Neural cell (in vitro differentiated cells): ENCODE results near the gene NFE2L2. TPM values are rescaled to one million over a fixed set of nuclear protein-coding genes. Genes with fewer than 3 reads are reported as not detected.

Source experiments
- H2AFZ ChIP-seq: fragments of 200-600, 300-800 bp; sonication (generic), shearing (Covaris generic); 2 replicates; pipeline ENCODE4 v1.6.0; 2014; ENCODE audit warnings: low read depth, mild to moderate bottlenecking, antibody characterized with exemption, low read length, moderate library complexity
- H3F3A ChIP-seq: fragments of 200-600 bp; shearing (Covaris generic); 2 replicates; pipeline ENCODE4 v1.6.1; 2016; ENCODE audit warnings: mild to moderate bottlenecking, moderate library complexity, mixed read lengths, antibody characterized with exemption, low read length; ENCODE audit not compliant: insufficient read depth, poor library complexity, severe bottlenecking
- H3K27ac ChIP-seq: fragments of 200-600, 300-800 bp; sonication (generic), shearing (Covaris generic); 2 replicates; pipeline ENCODE4 v1.5.1; 2014; ENCODE audit warnings: mild to moderate bottlenecking, low read length, moderate library complexity
- H3K27me3 ChIP-seq: fragments of 300-800, 200-600 bp; sonication (generic), shearing (Covaris generic); 2 replicates; pipeline ENCODE4 v1.6.0; 2014; ENCODE audit warnings: mild to moderate bottlenecking, low read depth, low read length, moderate library complexity; ENCODE audit not compliant: insufficient read depth
- H3K36me3 ChIP-seq: fragments of 300-800, 200-600 bp; sonication (generic), shearing (Covaris generic); 2 replicates; pipeline ENCODE4 v1.5.1; 2014; ENCODE audit warnings: mild to moderate bottlenecking, antibody characterized with exemption, low read length, moderate library complexity; ENCODE audit not compliant: insufficient read depth
- H3K4me2 ChIP-seq: fragments of 300-800, 200-600 bp; sonication (generic), shearing (Covaris generic); 2 replicates; pipeline ENCODE4 v1.6.0; 2014; ENCODE audit warnings: mild to moderate bottlenecking, low read length
- H3K4me3 ChIP-seq: fragments of 300-800, 200-600 bp; sonication (generic), shearing (Covaris generic); 2 replicates; pipeline ENCODE4 v1.5.1; 2014; ENCODE audit warnings: mild to moderate bottlenecking, low read length, moderate library complexity
- H3K79me2 ChIP-seq: fragments of 200-600 bp; shearing (Covaris generic); replicated peaks from 2 replicates; pipeline ENCODE4 v1.6.0; 2014; ENCODE audit warnings: mild to moderate bottlenecking, low read length, moderate library complexity; ENCODE audit not compliant: insufficient read depth
- H3K9ac ChIP-seq: fragments of 300-800, 200-600 bp; sonication (generic), shearing (Covaris generic); 2 replicates; pipeline ENCODE4 v1.6.1; 2016; ENCODE audit warnings: mild to moderate bottlenecking, low read length, mixed read lengths
- H3K9me2 ChIP-seq: fragments of 200-600 bp; shearing (Covaris generic); 2 replicates; pipeline ENCODE4 v1.6.1; 2016; ENCODE audit warnings: mild to moderate bottlenecking, low read length, mixed read lengths; ENCODE audit not compliant: insufficient read depth
- H3K9me3 ChIP-seq: fragments of 200-600, 300-800 bp; sonication (generic), shearing (Covaris generic); 2 replicates; pipeline ENCODE4 v1.6.1; 2016; ENCODE audit warnings: mild to moderate bottlenecking, mixed run types, low read length, moderate library complexity, mixed read lengths
- H4K20me1 ChIP-seq: fragments of 200-600 bp; shearing (Covaris generic); 2 replicates; pipeline ENCODE4 v1.6.1; 2016; ENCODE audit warnings: mild to moderate bottlenecking, mixed run types; ENCODE audit not compliant: insufficient read depth
- CTCF ChIP-seq: fragments of 450-650 bp; IDR thresholded peaks from 2 replicates; pipeline ENCODE4 v1.5.1; 2014; ENCODE audit warnings: antibody characterized with exemption, mild to moderate bottlenecking, moderate library complexity; ENCODE audit not compliant: poor library complexity, severe bottlenecking
- EP300 ChIP-seq: fragments of 450-650 bp; conservative IDR thresholded peaks from 2 replicates; pipeline ENCODE4 v1.6.1; 2014; ENCODE audit warnings: antibody characterized with exemption, mild to moderate bottlenecking, moderate library complexity; ENCODE audit not compliant: poor library complexity, severe bottlenecking
- EZH2 ChIP-seq: fragments of 200-600, 300-800 bp; shearing (Covaris generic), sonication (generic); IDR thresholded peaks from 2 replicates; pipeline ENCODE4 v1.6.1; 2014; ENCODE audit warnings: antibody characterized with exemption, low read length, borderline replicate concordance, mild to moderate bottlenecking; ENCODE audit not compliant: insufficient read depth, poor library complexity, severe bottlenecking
- MXI1 ChIP-seq: fragments of 450-650 bp; conservative IDR thresholded peaks from 2 replicates; pipeline ENCODE4 v1.6.1; 2014; ENCODE audit warnings: antibody characterized with exemption, mild to moderate bottlenecking; ENCODE audit not compliant: poor library complexity, severe bottlenecking
- POLR2AphosphoS5 ChIP-seq: IDR thresholded peaks from 2 replicates; pipeline ENCODE4 v1.6.1; 2012
- RAD21 ChIP-seq: fragments of 450-650 bp; conservative IDR thresholded peaks from 2 replicates; pipeline ENCODE4 v1.6.1; 2014; ENCODE audit warnings: antibody characterized with exemption, mild to moderate bottlenecking, moderate library complexity
- REST ChIP-seq: IDR thresholded peaks from 2 replicates; pipeline ENCODE4 v1.6.1; 2012; ENCODE audit warnings: borderline replicate concordance
- SMC3 ChIP-seq: fragments of 450-650 bp; conservative IDR thresholded peaks from 2 replicates; pipeline ENCODE4 v1.6.1; 2014; ENCODE audit warnings: antibody characterized with exemption, mild to moderate bottlenecking, moderate library complexity; ENCODE audit not compliant: poor library complexity
- TAF1 ChIP-seq: IDR thresholded peaks from 2 replicates; pipeline ENCODE4 v1.6.1; 2012; ENCODE audit warnings: low read depth
- polyA plus RNA-seq: library from polyadenylated mRNA; depleted of rRNA; stranded (reverse); fragments of >200 nt; gene quantifications from 2 replicates; pipeline ENCODE4 v1.2.3, GENCODE V29; 2014

Gene NFE2L2
- polyA plus RNA-seq, 1 donor from 2014 or later, result 1.4 TPM

GRCh38 chr2:177195194-177195593, 69.3 kb downstream of the NFE2L2 start:
- Histone ChIP-seq H3K4me2 (no peak overlapping the region), H3K27ac (no peak overlapping the region), H3K9ac (no peak overlapping the region), H3K36me3 (no peaks in the 10 kb centered on the region), H2AFZ (no peak overlapping the region), H3K9me3 (no peaks in the 10 kb centered on the region), H3K4me3 (no peak overlapping the region), H4K20me1 (no peaks in the 10 kb centered on the region), H3K27me3 (no peaks in the 10 kb centered on the region), H3K9me2 (no peaks in the 10 kb centered on the region), H3K79me2 (no peaks in the 10 kb centered on the region), H3F3A (no peaks in the 10 kb centered on the region)
- TF ChIP-seq CTCF (peak; percentile 31), REST (no peak)

GRCh38 chr2:177193240-177193639, 71.3 kb downstream of the NFE2L2 start:
- Histone ChIP-seq H3K27me3 (no peaks in the 10 kb centered on the region), H3K4me3 (no peak overlapping the region), H3K4me2 (no peak overlapping the region), H3K9me2 (no peaks in the 10 kb centered on the region), H3K79me2 (no peaks in the 10 kb centered on the region), H3K9ac (no peak overlapping the region), H3K9me3 (no peaks in the 10 kb centered on the region), H2AFZ (no peak overlapping the region), H3K36me3 (no peaks in the 10 kb centered on the region), H3K27ac (no peak overlapping the region), H3F3A (no peaks in the 10 kb centered on the region), H4K20me1 (no peaks in the 10 kb centered on the region)
- no peak for TF ChIP-seq REST
- no peak for TF ChIP-seq TAF1
- no peak for TF ChIP-seq SMC3
- no peak for TF ChIP-seq EZH2
- no peak for TF ChIP-seq MXI1
- no peak for TF ChIP-seq EP300
- TF ChIP-seq RAD21, result no peak
- no peak for TF ChIP-seq POLR2AphosphoS5
- TF ChIP-seq CTCF, result no peak
